ENCODE results near the gene TMEM138.
"Not testable (repeated sequence)": the region's sequence is repeated elsewhere in the genome, so short reads cannot be mapped to it uniquely, and the experiment has no call there.

Gene TMEM138

DNA sequence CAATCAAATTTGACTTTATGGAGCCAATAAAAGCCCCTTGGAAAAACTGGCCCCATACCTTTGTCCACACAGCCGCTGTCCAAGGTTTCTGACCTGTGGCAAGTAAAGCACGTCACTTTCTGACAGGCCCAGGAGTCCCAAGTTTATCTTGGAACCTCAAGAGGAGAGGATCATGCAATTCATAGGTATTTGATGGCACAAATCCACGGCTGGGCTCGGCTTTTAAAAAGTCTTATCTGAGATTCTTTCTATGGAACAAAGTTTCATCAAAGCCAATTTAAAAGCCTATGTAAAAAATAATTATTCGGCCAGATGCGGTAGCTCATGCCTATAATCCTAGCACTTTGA, 13.6 kb downstream of the TMEM138 start:
- DNase-seq (ENCODE audit: low read depth): no peak
- TF ChIP-seq, protein P1, sequence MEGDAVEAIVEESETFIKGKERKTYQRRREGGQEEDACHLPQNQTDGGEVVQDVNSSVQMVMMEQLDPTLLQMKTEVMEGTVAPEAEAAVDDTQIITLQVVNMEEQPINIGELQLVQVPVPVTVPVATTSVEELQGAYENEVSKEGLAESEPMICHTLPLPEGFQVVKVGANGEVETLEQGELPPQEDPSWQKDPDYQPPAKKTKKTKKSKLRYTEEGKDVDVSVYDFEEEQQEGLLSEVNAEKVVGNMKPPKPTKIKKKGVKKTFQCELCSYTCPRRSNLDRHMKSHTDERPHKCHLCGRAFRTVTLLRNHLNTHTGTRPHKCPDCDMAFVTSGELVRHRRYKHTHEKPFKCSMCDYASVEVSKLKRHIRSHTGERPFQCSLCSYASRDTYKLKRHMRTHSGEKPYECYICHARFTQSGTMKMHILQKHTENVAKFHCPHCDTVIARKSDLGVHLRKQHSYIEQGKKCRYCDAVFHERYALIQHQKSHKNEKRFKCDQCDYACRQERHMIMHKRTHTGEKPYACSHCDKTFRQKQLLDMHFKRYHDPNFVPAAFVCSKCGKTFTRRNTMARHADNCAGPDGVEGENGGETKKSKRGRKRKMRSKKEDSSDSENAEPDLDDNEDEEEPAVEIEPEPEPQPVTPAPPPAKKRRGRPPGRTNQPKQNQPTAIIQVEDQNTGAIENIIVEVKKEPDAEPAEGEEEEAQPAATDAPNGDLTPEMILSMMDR (IDR thresholded peaks at IDR 0.05; ENCODE audit: low read depth, low read length, missing control alignments): no peak
- no peak overlapping the region for H3K4me3 ChIP-seq (ENCODE audit: low read depth, low read length)

DNA sequence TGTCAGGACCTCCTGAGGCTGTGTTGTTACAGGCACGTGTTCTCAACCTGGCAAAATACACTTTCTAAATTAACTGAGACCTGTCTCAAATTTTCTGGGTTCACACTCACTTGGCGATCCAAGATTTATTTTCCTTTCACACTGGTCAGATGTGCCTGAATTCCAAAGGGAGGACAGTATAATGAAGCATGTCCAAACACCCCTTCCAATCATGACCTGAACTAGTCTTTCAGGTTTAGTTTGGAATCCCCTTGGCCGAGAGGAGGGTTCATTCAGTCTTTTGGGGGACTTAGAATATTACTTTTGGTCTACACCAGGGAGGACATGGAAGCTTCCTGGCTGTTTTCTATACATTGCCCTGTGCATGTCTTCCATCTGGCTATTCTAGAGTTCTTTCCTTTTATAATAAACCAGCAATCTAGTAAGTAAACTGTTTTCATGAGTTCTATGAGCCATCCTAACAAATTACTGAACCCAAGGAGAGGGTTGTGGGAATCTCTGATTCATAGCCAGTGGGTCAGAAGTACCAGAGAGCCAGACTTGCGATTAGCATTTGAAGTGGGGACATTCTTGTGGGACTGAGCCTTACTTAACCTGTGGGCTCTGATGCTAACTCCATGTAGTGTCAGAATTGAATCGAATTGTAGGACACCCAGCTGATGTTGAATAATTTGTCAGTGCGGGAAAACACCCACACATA, 15.4 kb downstream of the TMEM138 start:
- no peak overlapping the region for H3K4me3 ChIP-seq (ENCODE audit: low read depth, low read length)
- no peak for DNase-seq (ENCODE audit: low read depth)
- TF ChIP-seq, protein P1 (IDR thresholded peaks at IDR 0.05; ENCODE audit: low read depth, low read length, missing control alignments): no peak

DNA sequence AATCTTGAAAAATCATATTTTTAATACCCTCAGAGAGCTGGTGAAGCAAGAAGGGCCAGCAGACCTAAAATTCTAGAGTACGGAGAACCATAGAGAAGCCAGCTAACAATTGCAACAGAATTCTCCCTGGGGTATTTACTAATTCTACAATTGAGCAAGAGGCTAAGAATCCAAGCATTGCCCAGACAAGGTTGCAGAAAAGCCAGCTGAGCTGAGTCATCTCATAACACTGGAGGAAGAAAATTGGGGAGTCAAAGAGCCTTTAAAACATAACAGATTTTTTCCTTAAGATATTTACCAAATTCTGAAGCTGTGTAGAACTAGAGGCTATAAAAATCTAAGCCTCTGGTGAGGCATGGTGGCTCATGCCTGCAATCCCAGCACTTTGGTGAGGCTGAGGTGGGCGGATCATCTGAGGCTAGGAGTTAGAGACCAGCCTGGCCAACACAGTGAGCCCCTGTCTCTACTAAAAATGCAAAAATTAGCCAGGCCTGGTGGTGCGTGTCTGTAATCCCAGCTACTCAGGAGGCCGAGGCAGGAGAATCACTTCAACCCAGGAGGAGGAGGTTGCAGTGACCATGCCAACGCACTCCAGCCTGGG, 16.6 kb downstream of the TMEM138 start:
- TF ChIP-seq, protein P1 (IDR thresholded peaks at IDR 0.05; ENCODE audit: low read depth, low read length, missing control alignments): no peak
- DNase-seq (ENCODE audit: low read depth): no peak
- H3K4me3 ChIP-seq (ENCODE audit: low read depth, low read length): no peak overlapping the region

DNA sequence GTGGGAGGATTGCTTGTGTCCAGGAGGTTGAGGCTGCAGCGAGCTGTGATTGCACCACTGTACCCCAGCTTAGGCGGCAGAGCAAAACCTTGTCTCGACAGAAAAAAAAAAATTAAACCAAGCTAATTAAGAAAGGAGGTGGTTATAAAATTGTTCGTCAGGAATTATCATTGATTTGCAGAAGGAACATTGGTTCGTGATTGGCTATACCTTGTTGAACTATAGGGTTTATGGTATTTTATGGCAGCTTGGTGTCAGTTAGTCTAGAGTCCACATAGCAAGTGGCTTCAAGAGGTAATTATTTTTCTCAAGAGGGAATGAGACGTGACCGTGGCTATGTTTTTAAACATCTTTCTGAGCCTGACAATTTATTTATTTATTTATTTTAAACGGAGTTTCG, 18.7 kb downstream of the TMEM138 start:
- DNase-seq (ENCODE audit: low read depth): no peak
- TF ChIP-seq, protein P1 (IDR thresholded peaks at IDR 0.05; ENCODE audit: low read depth, low read length, missing control alignments): no peak
- H3K4me3 ChIP-seq (ENCODE audit: low read depth, low read length): no peak overlapping the region

DNA sequence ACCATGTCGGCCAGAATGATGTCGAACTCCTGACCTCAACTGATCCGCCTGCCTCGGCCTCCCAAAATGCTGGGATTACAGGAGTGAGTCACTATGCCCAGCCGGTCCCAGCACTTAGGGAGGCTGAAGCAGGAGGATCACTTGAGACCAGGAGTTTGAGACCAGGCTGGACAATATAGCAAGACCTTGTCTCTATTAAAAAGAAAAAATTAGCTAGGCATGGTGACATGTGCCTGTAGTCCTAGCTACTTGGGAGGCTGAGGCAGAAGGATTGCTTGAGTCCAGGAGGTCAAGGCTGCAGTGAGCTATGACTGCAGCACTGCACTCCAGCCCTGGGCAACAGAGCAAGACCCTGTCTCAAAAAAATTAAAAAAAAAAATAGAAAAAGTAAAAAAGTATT, 21.7 kb downstream of the TMEM138 start:
- DNase-seq (ENCODE audit: low read depth); H3K4me3 ChIP-seq (ENCODE audit: low read depth, low read length): not testable (repeated sequence)

DNA sequence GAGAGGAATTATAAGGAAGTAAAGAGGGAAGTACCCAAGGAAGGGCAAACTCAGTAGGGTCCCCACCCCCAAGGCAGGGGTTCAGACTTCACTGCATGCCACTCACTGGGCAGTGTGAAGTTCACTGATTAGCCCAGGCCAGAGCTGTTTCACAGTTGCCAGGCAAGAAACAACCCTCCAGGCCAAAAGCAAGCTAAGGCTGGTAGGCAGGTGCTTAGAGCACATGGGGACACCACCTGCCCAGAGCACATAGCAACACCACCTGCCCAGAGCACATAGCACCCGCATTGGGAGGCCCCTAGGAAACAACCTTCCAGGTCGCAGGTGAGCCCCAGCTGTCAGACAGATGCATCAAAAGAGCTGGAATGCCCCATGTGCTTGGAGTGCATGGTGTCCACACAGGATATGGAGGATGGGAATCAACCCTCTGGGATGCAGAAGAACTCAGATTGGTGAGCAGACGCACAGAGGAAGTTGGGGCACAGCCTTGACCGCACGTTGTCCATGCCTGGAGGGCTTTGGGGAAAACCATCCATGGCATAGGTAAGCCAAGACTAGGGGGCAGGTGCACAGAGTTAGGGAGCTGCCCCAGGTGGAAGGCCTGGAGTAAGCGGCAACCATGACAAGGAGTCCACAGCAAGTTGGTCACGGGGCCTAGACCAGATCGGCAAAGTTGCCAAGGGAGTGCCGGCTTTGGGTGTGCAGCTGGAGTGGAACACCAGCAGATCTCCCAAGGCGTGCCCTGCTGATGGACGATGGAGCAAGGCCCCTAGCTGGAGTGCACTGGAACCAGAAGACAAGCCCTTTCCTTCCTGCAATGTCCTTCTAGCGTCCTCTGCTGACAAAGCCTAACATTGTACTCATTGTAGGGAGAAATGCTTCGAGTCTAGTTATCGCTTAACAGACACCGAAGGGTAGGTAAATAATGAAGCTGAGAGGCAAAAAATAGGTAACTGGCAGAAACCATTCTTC, 22.4 kb downstream of the TMEM138 start:
- DNase-seq (ENCODE audit: low read depth): no peak
- no peak overlapping the region for H3K4me3 ChIP-seq (ENCODE audit: low read depth, low read length)
- TF ChIP-seq, protein P1 (IDR thresholded peaks at IDR 0.05; ENCODE audit: low read depth, low read length, missing control alignments): peak; percentile 40

DNA sequence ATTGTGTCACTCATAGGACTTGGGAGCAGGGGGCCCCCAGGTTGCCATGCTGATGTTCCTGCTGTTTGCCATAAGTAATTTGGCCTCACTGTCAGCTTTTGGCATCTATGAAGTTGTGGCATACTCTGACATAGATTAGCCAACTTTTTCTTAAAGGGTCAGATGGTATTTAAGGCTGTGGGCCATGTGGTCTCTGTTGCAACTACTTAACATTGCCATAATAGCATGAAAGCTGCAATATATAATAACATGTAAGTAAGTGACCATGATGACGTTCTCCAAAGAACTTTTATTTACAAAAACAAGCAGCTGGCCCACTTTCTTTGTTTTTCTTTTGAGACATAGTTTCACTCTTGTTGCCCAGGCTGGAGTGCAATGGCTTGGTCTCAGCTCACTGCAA, 28.0 kb downstream of the TMEM138 start:
- DNase-seq (ENCODE audit: low read depth): no peak
- TF ChIP-seq, protein P1 (IDR thresholded peaks at IDR 0.05; ENCODE audit: low read depth, low read length, missing control alignments): no peak

More for the DNA sequence above, 28.0 kb downstream of the TMEM138 start:
- no peak overlapping the region for H3K4me3 ChIP-seq (ENCODE audit: low read depth, low read length)

Data from GM12864 (cell line).